Measurements from ENCODE around the gene NUP98.

NUP98 gene

GRCh38 chr11:3781423-3781822 is 15.9 kb downstream of the NUP98 start:
- no peak overlapping the region for H3K4me2 ChIP-seq (ENCODE audit: insufficient read depth, low read length)
- H3K36me3 ChIP-seq (ENCODE audit: insufficient read depth, low read length): peaks cover 66% of the 10 kb centered on the region

GRCh38 chr11:3775736-3776406 is 21.5 kb downstream of the NUP98 start:
- H3K4me2 ChIP-seq (ENCODE audit: insufficient read depth, low read length): no peak overlapping the region
- H3K9ac ChIP-seq (ENCODE audit: low read depth, low read length): no peak overlapping the region
- ATAC-seq (ENCODE audit: insufficient read depth, low read depth) (no peak), DNase-seq (no peak)
- H3K27me3 ChIP-seq (ENCODE audit: insufficient read depth, low read length, poor library complexity): no peaks in the 10 kb centered on the region
- no peaks in the 10 kb centered on the region for H3K9me3 ChIP-seq (ENCODE audit: insufficient read depth, low read length, severe bottlenecking)
- no peak overlapping the region for H3K27ac ChIP-seq (ENCODE audit: low read length)
- peaks cover 90% of the 10 kb centered on the region for H3K36me3 ChIP-seq (ENCODE audit: insufficient read depth, low read length)
- H2AFZ ChIP-seq (ENCODE audit: low read depth, low read length): no peak overlapping the region
- peaks cover 5% of the 10 kb centered on the region; the same call in 1 of the 2 replicates for H4K20me1 ChIP-seq (ENCODE audit: insufficient read depth, low read length)
- H3K4me1 ChIP-seq (ENCODE audit: insufficient read depth, low read length): no peaks in the 10 kb centered on the region
- peaks cover 24% of the 10 kb centered on the region for H3K79me2 ChIP-seq (ENCODE audit: insufficient read depth, low read length)
- no peak overlapping the region for H3K4me3 ChIP-seq (ENCODE audit: low read depth in 1 of 2, low read length in 2 of 2)
- TF ChIP-seq CTCF (IDR thresholded peaks at IDR 0.05; ENCODE audit: borderline replicate concordance, extremely low read depth, low read length, poor library complexity, severe bottlenecking) (no peak), EZH2 (IDR thresholded peaks at IDR 0.05; ENCODE audit: borderline replicate concordance, low read depth, low read length, severe bottlenecking) (no peak)

More at GRCh38 chr11:3781423-3781822, 15.9 kb downstream of the NUP98 start:
- H3K9ac ChIP-seq (ENCODE audit: low read depth, low read length): no peak overlapping the region
- ATAC-seq (ENCODE audit: insufficient read depth, low read depth): no peak
- TF ChIP-seq EZH2 (IDR thresholded peaks at IDR 0.05; ENCODE audit: borderline replicate concordance, low read depth, low read length, severe bottlenecking) (no peak), CTCF (IDR thresholded peaks at IDR 0.05; ENCODE audit: borderline replicate concordance, extremely low read depth, low read length, poor library complexity, severe bottlenecking) (no peak)
- H3K27ac ChIP-seq (ENCODE audit: low read length): no peak overlapping the region
- H3K79me2 ChIP-seq (ENCODE audit: insufficient read depth, low read length): peaks cover 69% of the 10 kb centered on the region
- H3K9me3 ChIP-seq (ENCODE audit: insufficient read depth, low read length, severe bottlenecking): no peaks in the 10 kb centered on the region
- H4K20me1 ChIP-seq (ENCODE audit: insufficient read depth, low read length): peaks cover 37% of the 10 kb centered on the region; the same call in 1 of the 2 replicates
- H3K27me3 ChIP-seq (ENCODE audit: insufficient read depth, low read length, poor library complexity): no peaks in the 10 kb centered on the region
- H3K4me1 ChIP-seq (ENCODE audit: insufficient read depth, low read length): peaks cover 15% of the 10 kb centered on the region
- no peak overlapping the region for H3K4me3 ChIP-seq (ENCODE audit: low read depth in 1 of 2, low read length in 2 of 2)
- H2AFZ ChIP-seq (ENCODE audit: low read depth, low read length): no peak overlapping the region
- DNase-seq: no peak

GRCh38 chr11:3773180-3773579 is 24.2 kb downstream of the NUP98 start:
- TF ChIP-seq CTCF (IDR thresholded peaks at IDR 0.05; ENCODE audit: borderline replicate concordance, extremely low read depth, low read length, poor library complexity, severe bottlenecking) (no peak), EZH2 (IDR thresholded peaks at IDR 0.05; ENCODE audit: borderline replicate concordance, low read depth, low read length, severe bottlenecking) (no peak)
- ATAC-seq (ENCODE audit: insufficient read depth, low read depth) (no peak), DNase-seq (no peak)
- H3K9me3 ChIP-seq (ENCODE audit: insufficient read depth, low read length, severe bottlenecking): no peaks in the 10 kb centered on the region
- no peak overlapping the region for H2AFZ ChIP-seq (ENCODE audit: low read depth, low read length)
- H3K36me3 ChIP-seq (ENCODE audit: insufficient read depth, low read length): peaks cover 97% of the 10 kb centered on the region
- no peak overlapping the region for H3K4me3 ChIP-seq (ENCODE audit: low read depth in 1 of 2, low read length in 2 of 2)
- H3K9ac ChIP-seq (ENCODE audit: low read depth, low read length): no peak overlapping the region
- no peaks in the 10 kb centered on the region; the same call in 1 of the 2 replicates for H4K20me1 ChIP-seq (ENCODE audit: insufficient read depth, low read length)
- H3K27ac ChIP-seq (ENCODE audit: low read length): no peak overlapping the region
- H3K4me2 ChIP-seq (ENCODE audit: insufficient read depth, low read length): no peak overlapping the region
- no peaks in the 10 kb centered on the region for H3K27me3 ChIP-seq (ENCODE audit: insufficient read depth, low read length, poor library complexity)
- no peaks in the 10 kb centered on the region for H3K4me1 ChIP-seq (ENCODE audit: insufficient read depth, low read length)
- H3K79me2 ChIP-seq (ENCODE audit: insufficient read depth, low read length): peaks cover 15% of the 10 kb centered on the region; the same call in 1 of the 2 replicates

Measured in DND-41 (cell line).